ENCODE measurements around the gene CNIH1. TPM values are rescaled to one million over a fixed set of nuclear protein-coding genes. Genes with fewer than 3 reads are reported as not detected.

CNIH1 gene
- total RNA-seq, 4 donors from 2014 or later = 48.9 to 137 (median 99.3) TPM

DNA sequence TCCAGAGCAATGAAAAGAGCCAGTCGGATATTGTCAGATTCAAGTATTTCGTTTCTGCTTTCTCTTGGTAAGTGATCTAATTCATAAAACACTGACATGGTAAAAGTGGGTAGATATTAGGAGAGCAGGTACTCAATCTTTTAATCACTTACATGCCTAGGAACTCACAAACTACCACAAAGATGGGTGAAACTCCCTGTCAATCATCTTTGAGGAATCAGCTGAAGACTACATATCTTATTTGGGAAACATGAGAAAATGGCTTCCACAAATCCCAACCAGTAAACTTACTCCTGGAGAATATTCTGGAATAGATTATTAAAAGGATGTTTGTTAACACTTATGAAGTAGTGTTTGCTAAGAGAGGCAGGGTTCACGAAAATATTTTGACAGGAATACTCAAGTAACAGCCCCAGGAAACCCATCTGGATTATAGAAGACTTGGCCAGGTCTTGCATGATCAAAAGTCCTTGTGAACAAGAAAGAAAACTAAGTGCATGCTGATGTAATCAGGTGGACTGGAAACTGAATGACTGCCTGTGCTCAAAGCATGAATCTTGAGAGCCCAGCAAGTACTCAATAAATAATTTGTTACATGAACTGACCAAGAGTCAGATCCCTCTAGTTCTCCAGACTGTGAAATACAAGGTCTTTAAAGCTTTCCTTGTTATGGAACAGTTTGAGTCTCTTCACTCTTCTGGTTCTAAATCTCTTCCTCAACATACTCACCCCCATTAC is 15.5 kb downstream of the CNIH1 start:
- no peaks in the 10 kb centered on the region for H3K4me1 ChIP-seq
- no peak overlapping the region for H3K27ac ChIP-seq
- no peaks in the 10 kb centered on the region for H3K9me3 ChIP-seq
- DNase-seq (ENCODE audit: low spot score in 2 of 2) = no peak
- peaks cover 38% of the 10 kb centered on the region for H3K36me3 ChIP-seq
- 86% methylated on average over 3 of the region's 3 CpGs for WGBS
- TF ChIP-seq EP300 (IDR thresholded peaks at IDR 0.05) = no peak
- no peak for TF ChIP-seq POLR2AphosphoS5 (IDR thresholded peaks at IDR 0.05)
- TF ChIP-seq, protein P1, sequence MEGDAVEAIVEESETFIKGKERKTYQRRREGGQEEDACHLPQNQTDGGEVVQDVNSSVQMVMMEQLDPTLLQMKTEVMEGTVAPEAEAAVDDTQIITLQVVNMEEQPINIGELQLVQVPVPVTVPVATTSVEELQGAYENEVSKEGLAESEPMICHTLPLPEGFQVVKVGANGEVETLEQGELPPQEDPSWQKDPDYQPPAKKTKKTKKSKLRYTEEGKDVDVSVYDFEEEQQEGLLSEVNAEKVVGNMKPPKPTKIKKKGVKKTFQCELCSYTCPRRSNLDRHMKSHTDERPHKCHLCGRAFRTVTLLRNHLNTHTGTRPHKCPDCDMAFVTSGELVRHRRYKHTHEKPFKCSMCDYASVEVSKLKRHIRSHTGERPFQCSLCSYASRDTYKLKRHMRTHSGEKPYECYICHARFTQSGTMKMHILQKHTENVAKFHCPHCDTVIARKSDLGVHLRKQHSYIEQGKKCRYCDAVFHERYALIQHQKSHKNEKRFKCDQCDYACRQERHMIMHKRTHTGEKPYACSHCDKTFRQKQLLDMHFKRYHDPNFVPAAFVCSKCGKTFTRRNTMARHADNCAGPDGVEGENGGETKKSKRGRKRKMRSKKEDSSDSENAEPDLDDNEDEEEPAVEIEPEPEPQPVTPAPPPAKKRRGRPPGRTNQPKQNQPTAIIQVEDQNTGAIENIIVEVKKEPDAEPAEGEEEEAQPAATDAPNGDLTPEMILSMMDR (IDR thresholded peaks at IDR 0.05) = no peak
- H3K4me3 ChIP-seq = no peak overlapping the region
- no peaks in the 10 kb centered on the region for H3K27me3 ChIP-seq

DNA sequence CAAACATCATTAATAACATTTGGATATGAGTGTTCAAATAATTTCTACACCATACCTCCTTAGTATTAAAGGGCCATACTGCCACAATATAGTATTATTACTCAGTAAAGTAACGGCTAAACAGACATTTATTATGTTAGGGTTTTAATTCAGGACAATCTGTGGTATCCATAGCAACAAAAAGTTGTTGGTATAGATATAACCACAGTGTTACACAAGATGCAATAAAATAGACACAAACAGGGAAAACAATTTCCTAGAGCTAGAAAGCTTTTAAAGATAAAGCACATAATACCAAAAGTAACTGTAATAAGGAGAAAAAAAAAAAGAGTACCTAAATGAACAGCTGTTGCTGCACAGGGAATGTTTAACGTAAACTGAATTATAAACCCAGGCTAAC is 16.1 kb downstream of the CNIH1 start:
- no peak for DNase-seq (ENCODE audit: low spot score in 2 of 2)
- no peaks in the 10 kb centered on the region for H3K27me3 ChIP-seq
- H3K27ac ChIP-seq = no peak overlapping the region
- TF ChIP-seq, protein P1 (IDR thresholded peaks at IDR 0.05) = no peak
- TF ChIP-seq EP300 (IDR thresholded peaks at IDR 0.05) = no peak
- no peak for TF ChIP-seq POLR2AphosphoS5 (IDR thresholded peaks at IDR 0.05)
- TF ChIP-seq POLR2A (IDR thresholded peaks at IDR 0.05) = no peak
- no peak overlapping the region for H3K4me3 ChIP-seq
- H3K36me3 ChIP-seq = peaks cover 32% of the 10 kb centered on the region
- no peaks in the 10 kb centered on the region for H3K9me3 ChIP-seq
- 91% methylated on average over 2 of the region's 2 CpGs for WGBS
- H3K4me1 ChIP-seq = peaks cover 4% of the 10 kb centered on the region

DNA sequence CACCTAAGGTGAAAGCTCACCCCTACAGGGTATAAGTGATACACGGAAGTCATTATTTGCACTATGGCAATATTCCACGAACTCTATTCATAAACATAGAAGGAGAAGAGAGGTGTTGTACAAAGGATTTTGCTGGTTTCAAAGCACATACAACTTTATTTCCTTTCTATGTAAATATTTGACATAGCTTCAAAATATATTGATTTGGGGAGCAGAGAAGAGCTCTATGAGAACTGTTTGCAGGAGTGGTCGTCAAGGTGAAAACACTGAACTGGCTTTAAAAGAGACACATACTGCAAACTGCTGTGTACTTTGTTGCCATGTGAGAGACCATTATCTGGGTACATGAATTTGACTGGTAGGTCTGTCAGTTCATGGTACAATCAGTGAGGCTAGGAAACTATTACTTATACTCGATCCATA is 16.7 kb downstream of the CNIH1 start:
- no peak for TF ChIP-seq POLR2A (IDR thresholded peaks at IDR 0.05)
- TF ChIP-seq, protein P1 (IDR thresholded peaks at IDR 0.05) = no peak
- TF ChIP-seq EP300 (IDR thresholded peaks at IDR 0.05) = no peak
- TF ChIP-seq POLR2AphosphoS5 (IDR thresholded peaks at IDR 0.05) = no peak
- H3K4me1 ChIP-seq = peaks cover 4% of the 10 kb centered on the region
- H3K36me3 ChIP-seq = peaks cover 27% of the 10 kb centered on the region
- no peaks in the 10 kb centered on the region for H3K27me3 ChIP-seq
- 79% methylated on average over 4 of the region's 4 CpGs for WGBS
- no peaks in the 10 kb centered on the region for H3K9me3 ChIP-seq
- DNase-seq (ENCODE audit: low spot score in 2 of 2) = no peak
- no peak overlapping the region for H3K4me3 ChIP-seq
- no peak overlapping the region for H3K27ac ChIP-seq

DNA sequence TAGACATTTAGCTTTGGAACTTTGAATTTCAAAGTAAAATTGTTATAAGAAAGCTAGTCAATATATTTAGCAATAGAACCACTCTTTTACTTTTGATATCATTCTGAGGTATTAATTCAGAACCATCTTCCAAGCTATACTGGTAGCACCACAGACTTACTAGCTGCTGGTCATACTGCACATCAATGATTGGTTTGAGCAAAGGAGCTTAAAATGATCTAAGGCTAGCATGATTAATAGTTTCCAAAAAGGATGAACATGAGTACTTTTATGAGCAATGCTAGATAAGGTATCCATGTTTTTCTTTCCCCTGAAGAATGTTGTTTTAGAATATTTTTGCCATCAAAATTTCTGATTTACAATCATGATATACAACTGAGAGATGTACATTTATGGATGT is 17.2 kb downstream of the CNIH1 start:
- Histone ChIP-seq H3K4me1 (peaks cover 4% of the 10 kb centered on the region), H3K36me3 (peaks cover 22% of the 10 kb centered on the region), H3K9me3 (no peaks in the 10 kb centered on the region), H3K27ac (no peak overlapping the region), H3K4me3 (no peak overlapping the region), H3K27me3 (no peaks in the 10 kb centered on the region)
- TF ChIP-seq EP300 (IDR thresholded peaks at IDR 0.05) (no peak), POLR2AphosphoS5 (IDR thresholded peaks at IDR 0.05) (no peak), POLR2A (IDR thresholded peaks at IDR 0.05) (no peak)
- TF ChIP-seq, protein P1 (IDR thresholded peaks at IDR 0.05) = no peak
- DNase-seq (ENCODE audit: low spot score in 2 of 2) = no peak

DNA sequence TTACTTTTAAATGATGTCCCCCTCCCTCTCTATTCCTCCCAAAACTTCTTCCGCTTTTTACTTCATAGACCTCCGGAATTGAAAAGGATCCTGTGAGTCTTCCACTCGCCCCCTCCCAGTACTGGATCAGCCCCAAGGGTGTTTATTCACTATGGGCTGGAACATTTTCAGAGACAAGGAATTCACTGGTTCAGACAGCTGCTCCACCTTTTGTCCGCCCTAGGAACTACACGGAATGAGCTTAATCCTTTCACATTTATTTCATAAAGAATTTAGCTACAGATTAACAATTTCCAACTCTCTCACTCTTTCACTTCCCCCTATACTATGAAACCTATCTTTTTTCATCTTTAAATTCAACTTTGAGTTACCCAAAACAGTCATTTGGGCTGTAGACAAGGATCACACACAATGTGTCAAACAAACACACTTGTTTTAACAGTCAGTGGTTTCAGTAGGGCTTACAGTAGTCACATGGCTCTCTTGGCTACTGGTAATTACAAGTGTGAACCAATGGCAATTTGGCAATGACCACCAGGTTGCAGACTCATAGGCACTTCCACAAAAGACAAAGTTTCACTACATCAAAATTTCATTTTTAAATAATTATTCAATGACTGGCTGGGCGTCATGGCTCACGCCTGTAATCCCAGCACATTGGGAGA is 20.6 kb downstream of the CNIH1 start:
- Histone ChIP-seq H3K27ac (no peak overlapping the region), H3K36me3 (peaks cover under 1% of the 10 kb centered on the region), H3K9me3 (no peaks in the 10 kb centered on the region), H3K27me3 (no peaks in the 10 kb centered on the region), H3K4me3 (no peak overlapping the region), H3K4me1 (peaks cover 4% of the 10 kb centered on the region)
- WGBS = 37% methylated on average over 7 of the region's 7 CpGs
- TF ChIP-seq POLR2A (IDR thresholded peaks at IDR 0.05) = no peak
- TF ChIP-seq, protein P1 (IDR thresholded peaks at IDR 0.05) = peak; percentile 21 to 57
- no peak for DNase-seq (ENCODE audit: low spot score in 2 of 2)

Data from suprapubic skin (tissue), 4 donors.